Osteoblast (primary cell): ENCODE results near the gene SH2B3. TPM values are rescaled to one million over a fixed set of nuclear protein-coding genes. Genes with fewer than 3 reads are reported as not detected.
"Not testable (repeated sequence)": the region's sequence is repeated elsewhere in the genome, so short reads cannot be mapped to it uniquely, and the experiment has no call there.

Experiments
- DNase-seq: peaks from one replicate; pipeline ENCODE4 v3.0.0; 2011; ENCODE audit warnings: low spot score, mixed read lengths; ENCODE audit not compliant: insufficient read length; ENCODE audit errors: missing footprints
- H2AFZ ChIP-seq: 2 replicates; pipeline ENCODE4 v1.6.0; 2011; ENCODE audit warnings: mild to moderate bottlenecking, low read length
- H3K27ac ChIP-seq: 2 replicates; pipeline ENCODE4 v1.5.1; 2011; ENCODE audit warnings: mild to moderate bottlenecking, low read depth, low read length, moderate library complexity
- H3K27me3 ChIP-seq: 2 replicates; pipeline ENCODE4 v1.6.0; 2012; ENCODE audit warnings: mild to moderate bottlenecking, control low read depth, inconsistent platforms, low read length, moderate library complexity; ENCODE audit not compliant: insufficient read depth
- H3K36me3 ChIP-seq: 2 replicates; pipeline ENCODE4 v1.5.1; 2011; ENCODE audit warnings: mild to moderate bottlenecking, low read length, control low read depth, moderate library complexity; ENCODE audit not compliant: insufficient read depth
- H3K4me1 ChIP-seq: 2 replicates; pipeline ENCODE4 v1.5.1; 2011; ENCODE audit warnings: mild to moderate bottlenecking, low read length, control low read depth, moderate library complexity; ENCODE audit not compliant: insufficient read depth
- H3K4me2 ChIP-seq: 2 replicates; pipeline ENCODE4 v1.6.0; 2011; ENCODE audit warnings: mild to moderate bottlenecking, low read length; ENCODE audit not compliant: insufficient read depth
- H3K4me3 ChIP-seq: fragments of 200-600 bp; sonication (generic); 3 replicates; pipeline ENCODE4 v1.5.1; 2012; ENCODE audit warnings: mild to moderate bottlenecking, low read length, inconsistent platforms; ENCODE audit not compliant: insufficient read depth
- H3K79me2 ChIP-seq: 2 replicates; pipeline ENCODE4 v1.6.0; 2012; ENCODE audit warnings: mild to moderate bottlenecking, low read length, control low read depth, inconsistent platforms; ENCODE audit not compliant: insufficient read depth
- H3K9me3 ChIP-seq: 2 replicates; pipeline ENCODE4 v1.5.1; 2011; ENCODE audit warnings: low read depth, low read length, control low read depth
- H4K20me1 ChIP-seq: 2 replicates; pipeline ENCODE4 v1.6.0; 2012; ENCODE audit warnings: mild to moderate bottlenecking, low read length, control low read depth; ENCODE audit not compliant: insufficient read depth
- total RNA-seq: library from RNA; depleted of rRNA; stranded (reverse); fragments of >200 nt; gene quantifications from 2 replicates; pipeline ENCODE4 v1.2.3, GENCODE V29; 2012
- TF ChIP-seq, protein P1 (sequence below): IDR thresholded peaks from 2 replicates; pipeline ENCODE4 v1.5.1; 2011; ENCODE audit warnings: mild to moderate bottlenecking, low read depth, low read length, moderate library complexity; ENCODE audit errors: extremely low read depth

SH2B3 gene
- total RNA-seq, 1 donor = 51.4 TPM

DNA sequence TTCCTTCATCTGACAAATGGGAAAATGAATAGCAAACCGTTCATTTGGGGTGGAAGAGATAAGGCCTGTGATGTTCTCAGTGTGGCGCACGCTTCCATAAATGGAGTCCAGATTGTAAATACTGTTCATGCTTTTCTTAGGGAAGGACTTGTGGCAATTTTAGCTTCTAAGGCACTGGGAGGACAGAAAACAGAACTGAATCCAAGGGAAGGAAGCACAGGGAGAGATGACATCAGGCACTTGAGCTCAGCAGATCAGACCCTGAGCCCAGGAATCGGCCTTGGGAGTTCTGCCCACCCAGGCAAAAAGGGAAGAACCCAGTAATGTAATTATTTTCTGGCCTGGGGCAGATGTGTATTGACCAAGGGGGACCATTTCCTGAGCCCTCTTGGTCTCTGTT, 7.2 kb upstream of the SH2B3 start:
- H3K9me3 ChIP-seq = no peaks in the 10 kb centered on the region
- H3K4me1 ChIP-seq = peaks cover 11% of the 10 kb centered on the region
- no peaks in the 10 kb centered on the region for H3K36me3 ChIP-seq
- DNase-seq = peak; percentile 52
- no peak overlapping the region for H3K27ac ChIP-seq
- no peaks in the 10 kb centered on the region for H4K20me1 ChIP-seq
- no peak overlapping the region for H3K4me3 ChIP-seq
- H3K79me2 ChIP-seq = no peaks in the 10 kb centered on the region
- H3K4me2 ChIP-seq = no peak overlapping the region
- TF ChIP-seq, protein P1, sequence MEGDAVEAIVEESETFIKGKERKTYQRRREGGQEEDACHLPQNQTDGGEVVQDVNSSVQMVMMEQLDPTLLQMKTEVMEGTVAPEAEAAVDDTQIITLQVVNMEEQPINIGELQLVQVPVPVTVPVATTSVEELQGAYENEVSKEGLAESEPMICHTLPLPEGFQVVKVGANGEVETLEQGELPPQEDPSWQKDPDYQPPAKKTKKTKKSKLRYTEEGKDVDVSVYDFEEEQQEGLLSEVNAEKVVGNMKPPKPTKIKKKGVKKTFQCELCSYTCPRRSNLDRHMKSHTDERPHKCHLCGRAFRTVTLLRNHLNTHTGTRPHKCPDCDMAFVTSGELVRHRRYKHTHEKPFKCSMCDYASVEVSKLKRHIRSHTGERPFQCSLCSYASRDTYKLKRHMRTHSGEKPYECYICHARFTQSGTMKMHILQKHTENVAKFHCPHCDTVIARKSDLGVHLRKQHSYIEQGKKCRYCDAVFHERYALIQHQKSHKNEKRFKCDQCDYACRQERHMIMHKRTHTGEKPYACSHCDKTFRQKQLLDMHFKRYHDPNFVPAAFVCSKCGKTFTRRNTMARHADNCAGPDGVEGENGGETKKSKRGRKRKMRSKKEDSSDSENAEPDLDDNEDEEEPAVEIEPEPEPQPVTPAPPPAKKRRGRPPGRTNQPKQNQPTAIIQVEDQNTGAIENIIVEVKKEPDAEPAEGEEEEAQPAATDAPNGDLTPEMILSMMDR = no peak
- H3K27me3 ChIP-seq = no peaks in the 10 kb centered on the region
- H2AFZ ChIP-seq = no peak overlapping the region

DNA sequence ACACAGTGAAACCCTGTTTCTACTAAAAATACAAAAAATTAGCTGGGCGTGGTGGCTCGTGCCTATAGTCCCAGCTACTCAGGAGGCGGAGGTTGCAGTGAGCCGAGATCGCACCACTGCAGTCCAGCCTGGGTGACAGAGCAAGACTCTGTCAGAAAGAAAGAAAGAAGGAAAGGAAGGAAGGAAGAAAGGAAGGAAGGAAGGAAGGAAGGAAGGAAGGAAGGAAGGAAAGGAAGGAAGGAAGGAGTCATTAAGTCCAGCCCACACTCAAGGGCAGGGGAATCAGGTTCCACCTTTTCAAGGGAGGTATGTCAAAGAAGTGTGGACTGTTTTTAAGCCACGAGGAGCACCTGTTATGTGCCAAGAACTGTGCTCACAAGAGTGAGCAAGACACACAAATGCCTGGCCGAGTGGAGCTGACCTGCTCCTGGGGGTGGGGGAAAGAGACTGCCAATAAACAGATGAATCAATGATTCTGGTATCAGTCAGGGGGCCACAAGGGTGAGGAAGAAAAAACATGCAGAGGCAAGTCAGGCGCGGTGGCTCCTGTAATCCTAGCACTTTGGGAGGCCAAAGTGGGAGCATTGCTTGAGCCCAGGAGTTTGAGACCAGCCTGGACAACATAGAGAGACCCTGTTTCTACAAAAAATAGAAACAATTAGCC, 5.8 kb upstream of the SH2B3 start:
- H3K27me3 ChIP-seq, H3K4me3 ChIP-seq, H3K4me2 ChIP-seq, H4K20me1 ChIP-seq, H3K27ac ChIP-seq, DNase-seq, H3K36me3 ChIP-seq, H3K79me2 ChIP-seq, H3K9me3 ChIP-seq, H2AFZ ChIP-seq: not testable (repeated sequence)
- peaks cover 11% of the 10 kb centered on the region for H3K4me1 ChIP-seq

DNA sequence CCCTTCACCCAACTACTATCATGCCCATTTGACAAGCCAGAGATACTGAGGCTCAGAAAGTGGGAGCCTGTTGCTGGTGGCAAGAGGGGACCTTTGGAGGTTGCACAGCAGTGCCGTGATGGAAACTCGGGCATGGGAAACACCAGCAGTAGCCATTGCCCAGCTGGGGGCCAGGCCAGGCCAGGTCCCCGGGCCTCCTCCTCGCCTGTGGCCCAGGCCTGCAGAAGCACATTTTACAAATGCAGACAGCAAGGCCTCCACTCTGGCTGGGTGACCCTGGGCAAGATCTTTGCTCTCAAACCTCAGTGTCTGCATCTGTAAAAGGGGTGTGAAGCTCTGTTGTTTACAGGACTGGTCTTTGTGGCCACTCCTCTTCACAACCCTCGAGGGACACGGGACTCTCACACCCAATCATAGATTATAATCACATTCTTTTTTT, 4.5 kb upstream of the SH2B3 start:
- Histone ChIP-seq H4K20me1 (no peaks in the 10 kb centered on the region), H3K9me3 (no peaks in the 10 kb centered on the region), H3K27me3 (no peaks in the 10 kb centered on the region), H3K36me3 (no peaks in the 10 kb centered on the region), H3K4me2 (no peak overlapping the region), H3K4me1 (peaks cover 11% of the 10 kb centered on the region), H3K27ac (no peak overlapping the region), H3K79me2 (peaks cover 4% of the 10 kb centered on the region), H2AFZ (no peak overlapping the region), H3K4me3 (no peak overlapping the region)
- TF ChIP-seq, protein P1 = no peak
- no peak for DNase-seq

DNA sequence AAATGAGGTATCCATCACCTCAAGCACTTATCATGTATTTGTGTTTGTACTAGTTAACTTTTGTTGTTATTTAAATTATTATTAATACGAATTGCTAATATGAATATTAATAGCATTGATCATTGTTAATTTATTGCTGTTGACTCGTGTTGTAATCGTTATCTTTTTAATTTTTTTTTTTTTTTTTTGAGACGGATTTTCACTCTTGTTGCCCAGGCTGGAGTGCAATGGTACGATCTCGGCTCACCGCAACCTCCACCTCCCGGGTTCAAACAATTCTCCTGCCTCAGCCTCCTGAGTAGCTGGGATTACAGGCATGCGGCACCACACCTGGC, 3.3 kb upstream of the SH2B3 start:
- not testable (repeated sequence) for H3K4me2 ChIP-seq, H3K9me3 ChIP-seq, H3K27ac ChIP-seq, H3K27me3 ChIP-seq, H3K4me3 ChIP-seq, DNase-seq, H4K20me1 ChIP-seq, H2AFZ ChIP-seq, H3K36me3 ChIP-seq
- Histone ChIP-seq H3K4me1 (peaks cover 13% of the 10 kb centered on the region), H3K79me2 (peaks cover 17% of the 10 kb centered on the region)

DNA sequence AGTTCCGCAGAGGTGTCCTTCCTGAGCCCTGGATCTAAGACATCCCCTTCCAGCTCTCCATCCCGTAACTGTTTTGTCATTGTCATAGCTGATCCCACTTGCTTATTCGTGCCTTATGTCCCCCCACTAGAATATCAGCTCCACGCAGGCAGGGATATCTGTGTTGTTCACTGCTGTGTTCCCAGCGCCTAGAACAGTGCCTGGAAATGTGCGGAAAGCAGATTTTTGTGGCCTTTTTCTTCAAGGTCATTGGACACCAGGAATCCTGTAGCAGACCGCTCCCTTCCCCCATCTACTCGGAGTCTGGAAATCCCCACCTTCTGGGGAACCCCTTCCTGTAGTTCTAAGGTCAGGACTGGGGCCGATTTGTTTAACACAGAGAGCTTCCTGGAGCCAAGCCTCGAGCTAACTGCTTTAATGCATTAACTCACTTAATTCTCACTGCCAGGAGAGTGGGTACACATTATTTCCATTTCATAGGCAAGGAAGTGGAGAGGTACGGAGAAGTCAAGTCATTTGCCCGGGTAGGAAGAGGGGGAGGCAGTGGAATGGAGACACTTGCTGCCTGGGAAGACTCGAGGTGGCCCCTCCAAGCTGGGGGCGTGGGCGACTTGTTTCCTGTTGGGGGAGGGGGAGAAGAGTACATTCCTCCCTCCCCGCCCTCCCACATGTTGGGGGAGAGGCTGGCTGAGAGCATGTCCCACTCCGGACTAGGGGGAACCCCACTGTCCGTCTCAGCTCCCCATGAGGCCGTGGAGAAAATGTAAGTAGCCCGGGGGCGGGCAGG, 1.2 kb upstream of the SH2B3 start:
- peaks cover 30% of the 10 kb centered on the region for H3K4me1 ChIP-seq
- H3K4me3 ChIP-seq = peak overlapping the region; percentile 93
- H3K4me2 ChIP-seq = peak overlapping the region; percentile 75
- no peaks in the 10 kb centered on the region for H3K27me3 ChIP-seq
- H2AFZ ChIP-seq = peak overlapping the region; percentile 39
- TF ChIP-seq, protein P1 = no peak
- no peak overlapping the region for H3K27ac ChIP-seq
- H3K9me3 ChIP-seq = no peaks in the 10 kb centered on the region
- peaks cover 20% of the 10 kb centered on the region for H4K20me1 ChIP-seq
- H3K36me3 ChIP-seq = peaks cover 9% of the 10 kb centered on the region
- peak; percentile 78 for DNase-seq
- H3K79me2 ChIP-seq = peaks cover 38% of the 10 kb centered on the region
